Measurements from ENCODE around the gene ABCC1. TPM values are rescaled to one million over a fixed set of nuclear protein-coding genes. Genes with fewer than 3 reads are reported as not detected.

The ABCC1 gene
- polyA plus RNA-seq (3.0 and 7.6 TPM in 2 replicates), polyA minus RNA-seq (8.2 and 9.5 TPM in 2 replicates)

- no peak within 1 kb of the TSS for H3K27ac ChIP-seq (ENCODE audit: low read length)
- no peak for TF ChIP-seq EP300 (conservative IDR thresholded peaks at IDR 0.05; ENCODE audit: poor library complexity, severe bottlenecking)
Measured at GRCh38 chr16:15949210-15950160, at the start of gene ABCC1. TSS of gene ABCC1 (plus strand) at chr16:15949616. CDS start at chr16:15949752, 136 bp downstream.

GRCh38 chr16:15900357-15900756 lies 49.1 kb upstream of the ABCC1 start:
- no peak overlapping the region for H3K27ac ChIP-seq (ENCODE audit: low read length)
- no peak overlapping the region for H2AFZ ChIP-seq (ENCODE audit: low read depth, low read length)
- no peaks in the 10 kb centered on the region for H3K9me3 ChIP-seq (ENCODE audit: low read length)
- no peaks in the 10 kb centered on the region for H3K9me2 ChIP-seq (ENCODE audit: insufficient read depth, low read length)
- H3K36me3 ChIP-seq (ENCODE audit: insufficient read depth, low read length), result no peaks in the 10 kb centered on the region
- no peaks in the 10 kb centered on the region for H3K79me2 ChIP-seq (replicated peaks; ENCODE audit: insufficient read depth, low read length)
- H3F3A ChIP-seq (ENCODE audit: insufficient read depth, low read length, poor library complexity, severe bottlenecking), result no peaks in the 10 kb centered on the region
- TF ChIP-seq POLR2AphosphoS5 (IDR thresholded peaks at IDR 0.05), result no peak
- TF ChIP-seq MXI1 (conservative IDR thresholded peaks at IDR 0.05; ENCODE audit: poor library complexity, severe bottlenecking), result no peak
- no peak for TF ChIP-seq SMC3 (conservative IDR thresholded peaks at IDR 0.05; ENCODE audit: poor library complexity)
- TF ChIP-seq RAD21 (conservative IDR thresholded peaks at IDR 0.05), result no peak
- no peak for TF ChIP-seq CTCF (IDR thresholded peaks at IDR 0.05; ENCODE audit: poor library complexity, severe bottlenecking)
- TF ChIP-seq REST (IDR thresholded peaks at IDR 0.05; ENCODE audit: borderline replicate concordance), result no peak
- no peak for TF ChIP-seq EZH2 (IDR thresholded peaks at IDR 0.05; ENCODE audit: borderline replicate concordance, insufficient read depth, low read length, poor library complexity, severe bottlenecking)
- TF ChIP-seq EP300 (conservative IDR thresholded peaks at IDR 0.05; ENCODE audit: poor library complexity, severe bottlenecking), result no peak
- no peak for TF ChIP-seq TAF1 (IDR thresholded peaks at IDR 0.05; ENCODE audit: low read depth)
- no peaks in the 10 kb centered on the region for H4K20me1 ChIP-seq (ENCODE audit: insufficient read depth)
- no peaks in the 10 kb centered on the region for H3K27me3 ChIP-seq (ENCODE audit: insufficient read depth, low read depth, low read length)
- H3K4me3 ChIP-seq (ENCODE audit: low read length), result no peak overlapping the region
- no peak overlapping the region for H3K4me2 ChIP-seq (ENCODE audit: low read length)
- no peak overlapping the region for H3K9ac ChIP-seq (ENCODE audit: low read length)

More at GRCh38 chr16:15949210-15950160, at the start of gene ABCC1:
- no peaks in the 10 kb centered on the region for H3K9me3 ChIP-seq (ENCODE audit: low read length)
- no peaks in the 10 kb centered on the region for H4K20me1 ChIP-seq (ENCODE audit: insufficient read depth)
- peaks cover 10% of the 10 kb centered on the region for H3K79me2 ChIP-seq (replicated peaks; ENCODE audit: insufficient read depth, low read length)
- H3K27me3 ChIP-seq (ENCODE audit: insufficient read depth, low read depth, low read length), result peaks cover 5% of the 10 kb centered on the region
- peak within 1 kb of the TSS; percentile 68 for H3K9ac ChIP-seq (ENCODE audit: low read length)
- H3F3A ChIP-seq (ENCODE audit: insufficient read depth, low read length, poor library complexity, severe bottlenecking), result no peaks in the 10 kb centered on the region
- peak within 1 kb of the TSS; percentile 69 for H2AFZ ChIP-seq (ENCODE audit: low read depth, low read length)
- no peaks in the 10 kb centered on the region for H3K36me3 ChIP-seq (ENCODE audit: insufficient read depth, low read length)
- peak within 1 kb of the TSS; percentile 59 for H3K4me2 ChIP-seq (ENCODE audit: low read length)
- peak within 1 kb of the TSS; percentile 78 for H3K4me3 ChIP-seq (ENCODE audit: low read length)
- H3K9me2 ChIP-seq (ENCODE audit: insufficient read depth, low read length), result no peaks in the 10 kb centered on the region
